ENCODE results near the gene ZNF211. TPM values are rescaled to one million over a fixed set of nuclear protein-coding genes. Genes with fewer than 3 reads are reported as not detected.

The ZNF211 gene
- 100 to 1,000 TPM in 1 of 4 donors, 10 to 100 TPM in 2, 1 to 10 TPM in 1; 9.4 to 115 (median 20.7) TPM for total RNA-seq

- H3K4me3 ChIP-seq: peak within 1 kb of the TSS; percentile 80 to 97
- no peaks in the 10 kb centered on the region for H3K4me1 ChIP-seq
- H3K27me3 ChIP-seq: no peaks in the 10 kb centered on the region
- peak; percentile 88 to 91 for DNase-seq
- peak within 1 kb of the TSS; percentile 76 to 82 for H3K27ac ChIP-seq
- TF ChIP-seq POLR2A (IDR thresholded peaks at IDR 0.05) (peak in 1 of 2 donors; percentile 20), CTCF (IDR thresholded peaks at IDR 0.05) (no peak)
- H3K36me3 ChIP-seq: peaks cover 0 to 3% of the 10 kb centered on the region in 2 donors
- intact Hi-C loops (cut with DNase I; ENCODE audit: low total_unique reads): no loop called here
- H3K9me3 ChIP-seq: peaks cover 0 to 42% of the 10 kb centered on the region in 2 donors
Measured at GRCh38 chr19:57632987-57633831, at the start of gene ZNF211. Gene ZNF211, plus strand, starts transcription at chr19:57633168. Its CDS starts 179 bp downstream, at chr19:57633347.

- H3K4me1 ChIP-seq: no peaks in the 10 kb centered on the region
- intact Hi-C loops (cut with DNase I; ENCODE audit: low total_unique reads): no loop called here
- no peaks in the 10 kb centered on the region for H3K36me3 ChIP-seq
- DNase-seq: peak; percentile 84 to 88
- H3K4me3 ChIP-seq: peak within 1 kb of the TSS; percentile 58 to 69
- TF ChIP-seq POLR2A (IDR thresholded peaks at IDR 0.05): no peak
- peak in 1 of 4 experiments; percentile 14 for TF ChIP-seq CTCF (IDR thresholded peaks at IDR 0.05)
- H3K27ac ChIP-seq: peak within 1 kb of the TSS in 1 of 2 donors; percentile 23
- peaks cover 0 to 28% of the 10 kb centered on the region in 2 donors for H3K9me3 ChIP-seq
- H3K27me3 ChIP-seq: no peaks in the 10 kb centered on the region
Measured at GRCh38 chr19:57583521-57584416, 49.2 kb upstream of the ZNF211 start, which contains the start of gene ZIK1. Gene ZIK1, plus strand, starts transcription at chr19:57584145. Its CDS starts 212 bp downstream, at chr19:57584357.

- no peak for DNase-seq
- intact Hi-C loops (cut with DNase I; ENCODE audit: low total_unique reads): no loop called here
- Histone ChIP-seq H3K27ac (no peak overlapping the region), H3K4me3 (no peak overlapping the region), H3K9me3 (peaks cover 0 to 65% of the 10 kb centered on the region in 2 donors), H3K36me3 (no peaks in the 10 kb centered on the region), H3K27me3 (no peaks in the 10 kb centered on the region), H3K4me1 (no peaks in the 10 kb centered on the region)
- TF ChIP-seq POLR2A (IDR thresholded peaks at IDR 0.05): no peak
- no peak for TF ChIP-seq CTCF (IDR thresholded peaks at IDR 0.05)
Measured at GRCh38 chr19:57587529-57587928, 45.4 kb upstream of the ZNF211 start.

GRCh38 chr19:57599377-57599760 is 33.6 kb upstream of the ZNF211 start:
- H3K27ac ChIP-seq: no peak overlapping the region
- H3K4me3 ChIP-seq: peak overlapping the region; percentile 57 to 60
- H3K4me1 ChIP-seq: no peaks in the 10 kb centered on the region
- H3K36me3 ChIP-seq: no peaks in the 10 kb centered on the region
- H3K27me3 ChIP-seq: no peaks in the 10 kb centered on the region
- intact Hi-C loops (cut with DNase I; ENCODE audit: low total_unique reads): no loop called here
- H3K9me3 ChIP-seq: peaks cover 0 to 19% of the 10 kb centered on the region in 2 donors
- no peak for TF ChIP-seq POLR2A (IDR thresholded peaks at IDR 0.05)
- no peak for TF ChIP-seq CTCF (IDR thresholded peaks at IDR 0.05)
- no peak for DNase-seq

All from uterus (tissue), 4 donors.